Immature natural killer cell (primary cell): ENCODE data around the gene HPSE2. TPM values are rescaled to one million over a fixed set of nuclear protein-coding genes. Genes with fewer than 3 reads are reported as not detected.

Experiments
- DNase-seq, 3 donors: peaks; one replicate each; pipeline ENCODE4 v3.0.0; 2022; ENCODE audit warnings: mixed read lengths in 1 of 3
- H3K27ac Mint-ChIP-seq, 6 donors: one replicate each; pipeline ENCODE4 v1.8.0; 2020; ENCODE audit warnings: mixed read lengths in 6 of 6, mild to moderate bottlenecking in 5 of 6, inconsistent platforms in 4 of 6, moderate library complexity in 3 of 6
- H3K27me3 Mint-ChIP-seq, 3 donors: one replicate each; pipeline ENCODE4 v1.8.0; 2020 to 2021; ENCODE audit warnings: low read depth in 3 of 3, mild to moderate bottlenecking in 3 of 3, mixed read lengths in 3 of 3, moderate library complexity in 3 of 3, inconsistent platforms in 1 of 3
- H3K36me3 Mint-ChIP-seq, 3 donors: one replicate each; pipeline ENCODE4 v1.8.0; 2020; ENCODE audit warnings: mixed read lengths in 3 of 3, inconsistent platforms in 2 of 3, mild to moderate bottlenecking in 2 of 3
- H3K4me1 Mint-ChIP-seq, 2 donors: one replicate each; pipeline ENCODE4 v1.8.0; 2020; ENCODE audit warnings: inconsistent platforms in 2 of 2, mild to moderate bottlenecking in 2 of 2, mixed read lengths in 2 of 2, moderate library complexity in 1 of 2
- H3K4me3 Mint-ChIP-seq, 5 donors: one replicate each; pipeline ENCODE4 v1.8.0; 2020; ENCODE audit warnings: mild to moderate bottlenecking in 5 of 5, mixed read lengths in 5 of 5, inconsistent platforms in 3 of 5, moderate library complexity in 3 of 5
- H3K9me3 Mint-ChIP-seq, 6 donors: one replicate each; pipeline ENCODE4 v1.8.0; 2020; ENCODE audit warnings: mild to moderate bottlenecking in 6 of 6, mixed read lengths in 6 of 6, inconsistent platforms in 4 of 6, moderate library complexity in 3 of 6
- polyA plus RNA-seq, 3 donors: library from polyadenylated mRNA; unstranded; fragments of 300-500 nt; fragmentation: Illumina TruSeq; gene quantifications; one replicate each; pipeline ENCODE4 v1.2.3, GENCODE V29; 2021

HPSE2 gene
- polyA plus RNA-seq, 3 donors from 2014 or later = not detected

DNA sequence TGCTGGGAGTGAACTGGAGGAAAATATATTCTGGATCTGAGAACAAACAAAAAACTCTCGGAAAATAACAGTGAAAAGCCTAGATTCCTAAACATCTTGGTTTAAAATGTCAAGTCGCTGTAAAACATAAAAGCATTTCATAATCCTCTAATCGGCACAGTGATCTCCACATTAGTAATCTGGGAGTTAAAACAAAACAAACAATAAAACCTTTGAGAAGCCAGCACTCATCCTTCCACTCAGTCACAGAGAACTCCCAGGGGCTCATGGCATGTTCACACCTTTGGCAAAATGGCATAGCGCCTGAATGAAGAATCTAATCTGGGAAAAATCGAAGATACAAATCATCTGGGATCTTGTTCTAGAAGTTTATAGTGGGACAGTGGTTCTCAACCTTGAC is 764.8 kb downstream of the HPSE2 start:
- Mint-ChIP-seq H3K27me3 (peaks cover 0 to 6% (median 2%) of the 10 kb centered on the region in 3 donors), H3K4me3 (no peak overlapping the region), H3K27ac (no peak overlapping the region), H3K4me1 (peaks cover 7 to 13% of the 10 kb centered on the region in 2 donors), H3K36me3 (no peaks in the 10 kb centered on the region), H3K9me3 (no peaks in the 10 kb centered on the region)
- DNase-seq = no peak

DNA sequence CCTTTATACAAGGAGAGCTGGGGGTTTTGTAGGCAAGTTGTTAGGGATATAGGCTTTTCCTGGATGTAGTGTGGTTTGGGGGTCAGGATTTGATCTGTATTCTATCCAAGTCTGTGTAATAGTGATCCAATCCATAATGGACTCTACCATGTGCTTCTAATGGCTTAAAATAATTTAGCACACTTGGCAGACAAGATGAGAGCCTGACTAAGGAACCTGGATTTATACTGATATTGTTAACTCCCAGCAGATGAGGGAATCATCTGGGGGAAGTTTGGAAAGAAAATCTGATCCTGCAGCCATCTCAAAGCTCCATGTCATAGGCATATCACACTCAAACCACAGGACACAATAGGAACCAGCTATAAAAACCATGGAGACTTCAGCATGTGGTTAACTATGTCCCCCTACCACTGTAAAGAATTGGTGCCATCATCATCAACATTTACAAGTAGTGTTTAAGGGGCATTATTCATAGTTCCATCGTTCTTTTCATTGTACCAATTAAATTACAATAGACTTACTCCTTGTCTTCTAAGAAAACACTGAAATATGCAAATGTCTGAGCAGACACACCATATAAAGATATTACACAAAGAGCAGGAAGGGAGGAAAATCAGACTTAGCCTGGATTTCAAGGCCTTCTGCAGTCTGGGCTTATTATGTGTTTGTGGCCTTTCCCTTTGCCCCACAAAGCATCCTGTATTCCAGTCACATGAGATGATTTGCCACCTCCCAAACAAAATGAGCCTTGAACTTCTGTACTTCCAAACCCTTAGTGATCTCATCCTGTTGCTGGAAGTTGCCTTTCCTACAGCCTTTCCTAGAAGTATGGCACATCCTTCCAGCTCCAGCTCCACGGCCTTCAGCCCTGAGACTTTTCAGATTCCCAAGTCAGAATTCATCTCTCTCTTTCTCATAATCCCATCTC is 766.4 kb downstream of the HPSE2 start:
- no peak for DNase-seq
- Mint-ChIP-seq H3K27me3 (peaks cover 0 to 6% (median 2%) of the 10 kb centered on the region in 3 donors), H3K27ac (no peak overlapping the region), H3K36me3 (no peaks in the 10 kb centered on the region), H3K4me1 (peaks cover 7 to 13% of the 10 kb centered on the region in 2 donors), H3K9me3 (no peaks in the 10 kb centered on the region), H3K4me3 (peak overlapping the region in 4 of 5 donors; percentile 78 to 99 (median 92))

DNA sequence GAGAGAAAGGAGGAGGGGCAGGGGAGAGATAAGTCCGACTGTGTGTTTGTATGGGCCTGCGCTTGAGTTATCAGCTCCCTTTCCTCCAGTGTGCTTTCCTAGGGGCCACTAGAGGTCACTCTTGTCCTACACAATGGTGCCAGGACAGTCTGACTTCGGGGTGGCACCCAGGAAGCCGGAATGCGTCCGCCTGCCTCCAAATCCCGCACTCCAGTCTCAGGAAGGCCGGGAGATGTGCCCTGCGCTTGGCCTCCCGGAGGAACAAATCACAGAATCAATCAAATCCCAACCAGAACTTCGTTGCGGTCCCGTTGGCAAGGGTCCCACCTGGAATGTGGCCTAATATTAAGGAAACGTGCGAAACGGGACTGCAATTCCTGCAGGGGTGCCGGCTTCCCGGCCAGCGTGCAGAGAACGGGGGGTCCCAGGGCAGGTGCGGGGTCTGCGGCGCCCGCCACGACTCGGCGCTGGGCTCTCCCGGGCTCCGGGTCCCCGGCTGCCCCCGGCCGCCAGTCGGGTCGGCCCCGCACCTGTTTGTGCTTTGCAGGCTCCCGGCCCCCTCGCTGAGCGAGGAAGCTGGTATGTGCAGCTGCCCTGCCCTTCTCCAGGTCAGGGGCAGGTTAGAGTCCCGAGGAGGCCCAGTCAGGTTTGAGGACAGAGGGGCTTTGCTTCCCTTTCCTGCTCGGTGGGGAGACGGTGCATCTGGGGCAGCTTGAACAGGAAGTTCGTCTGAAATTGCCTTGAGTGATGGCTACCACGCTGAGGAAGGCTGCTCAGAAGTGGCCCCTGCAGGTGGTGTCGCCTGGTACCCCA is 767.9 kb downstream of the HPSE2 start:
- H3K4me1 Mint-ChIP-seq = peaks cover 7 to 13% of the 10 kb centered on the region in 2 donors
- H3K27me3 Mint-ChIP-seq = peaks cover 0 to 6% (median 4%) of the 10 kb centered on the region in 3 donors
- DNase-seq = peak; percentile 57 to 75 (median 69)
- H3K4me3 Mint-ChIP-seq = peak overlapping the region; percentile 96 to 99 (median 99)
- no peaks in the 10 kb centered on the region for H3K9me3 Mint-ChIP-seq
- H3K27ac Mint-ChIP-seq = peak overlapping the region; percentile 71 to 93 (median 88)
- H3K36me3 Mint-ChIP-seq = no peaks in the 10 kb centered on the region

DNA sequence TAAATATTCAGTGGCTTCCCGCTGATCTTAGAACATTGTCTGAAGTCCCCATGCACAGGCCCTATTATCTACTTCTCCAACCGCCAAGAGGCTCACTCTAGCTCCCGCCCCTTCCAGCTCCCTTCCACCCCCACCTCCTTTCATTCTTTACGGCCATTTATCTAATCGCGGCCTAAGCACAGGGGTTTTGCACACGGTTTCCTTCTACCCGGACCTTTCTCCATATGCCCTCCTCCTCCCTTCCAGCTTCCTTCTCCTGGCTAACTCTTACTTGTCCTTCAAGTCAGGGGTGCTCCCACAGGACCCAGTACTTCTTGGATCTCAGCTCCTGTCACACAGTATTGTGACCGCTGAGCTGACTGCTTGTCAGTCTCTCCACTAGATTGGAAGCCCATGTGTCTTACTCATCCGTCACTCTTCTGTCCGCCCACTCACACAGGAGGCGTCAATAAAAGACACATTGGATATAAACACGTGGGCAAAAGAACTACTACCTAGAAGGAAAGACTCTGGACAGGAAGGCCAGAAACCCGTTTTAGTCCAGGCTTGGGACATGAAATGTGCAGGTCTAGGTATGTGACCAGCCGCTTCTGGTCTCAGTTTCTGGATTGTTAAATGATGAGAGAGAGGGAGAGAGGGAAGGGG is 768.7 kb downstream of the HPSE2 start:
- Mint-ChIP-seq H3K9me3 (no peaks in the 10 kb centered on the region), H3K27ac (peak overlapping the region in 1 of 6 donors; percentile 76), H3K36me3 (no peaks in the 10 kb centered on the region), H3K4me1 (peaks cover 7 to 13% of the 10 kb centered on the region in 2 donors), H3K27me3 (peaks cover 0 to 6% (median 4%) of the 10 kb centered on the region in 3 donors), H3K4me3 (peak overlapping the region; percentile 38 to 99 (median 97))
- DNase-seq = no peak

DNA sequence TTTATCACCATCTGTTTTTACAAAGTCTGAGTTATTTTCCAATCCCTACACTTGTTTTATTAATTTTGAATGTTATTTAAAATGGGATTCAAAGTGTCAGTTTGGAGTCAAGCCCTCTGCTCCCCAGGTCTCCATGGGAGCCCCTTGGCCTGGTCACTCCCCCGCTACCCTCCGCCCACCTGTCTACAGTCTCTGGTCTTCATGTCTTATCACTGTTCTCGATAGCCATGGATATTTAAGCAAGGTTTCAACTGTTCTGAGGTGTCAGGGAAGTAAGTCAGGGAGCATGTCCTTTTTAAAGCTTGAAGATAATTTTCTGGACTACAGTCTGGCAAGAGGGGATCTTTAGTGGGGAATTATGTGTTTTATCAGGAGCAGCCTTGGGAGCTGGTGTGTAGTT is 769.8 kb downstream of the HPSE2 start:
- H3K36me3 Mint-ChIP-seq = no peaks in the 10 kb centered on the region
- no peak overlapping the region for H3K27ac Mint-ChIP-seq
- H3K4me1 Mint-ChIP-seq = peaks cover 7 to 13% of the 10 kb centered on the region in 2 donors
- H3K9me3 Mint-ChIP-seq = no peaks in the 10 kb centered on the region
- H3K27me3 Mint-ChIP-seq = peaks cover 2 to 6% (median 4%) of the 10 kb centered on the region in 3 donors
- no peak for DNase-seq
- no peak overlapping the region for H3K4me3 Mint-ChIP-seq

DNA sequence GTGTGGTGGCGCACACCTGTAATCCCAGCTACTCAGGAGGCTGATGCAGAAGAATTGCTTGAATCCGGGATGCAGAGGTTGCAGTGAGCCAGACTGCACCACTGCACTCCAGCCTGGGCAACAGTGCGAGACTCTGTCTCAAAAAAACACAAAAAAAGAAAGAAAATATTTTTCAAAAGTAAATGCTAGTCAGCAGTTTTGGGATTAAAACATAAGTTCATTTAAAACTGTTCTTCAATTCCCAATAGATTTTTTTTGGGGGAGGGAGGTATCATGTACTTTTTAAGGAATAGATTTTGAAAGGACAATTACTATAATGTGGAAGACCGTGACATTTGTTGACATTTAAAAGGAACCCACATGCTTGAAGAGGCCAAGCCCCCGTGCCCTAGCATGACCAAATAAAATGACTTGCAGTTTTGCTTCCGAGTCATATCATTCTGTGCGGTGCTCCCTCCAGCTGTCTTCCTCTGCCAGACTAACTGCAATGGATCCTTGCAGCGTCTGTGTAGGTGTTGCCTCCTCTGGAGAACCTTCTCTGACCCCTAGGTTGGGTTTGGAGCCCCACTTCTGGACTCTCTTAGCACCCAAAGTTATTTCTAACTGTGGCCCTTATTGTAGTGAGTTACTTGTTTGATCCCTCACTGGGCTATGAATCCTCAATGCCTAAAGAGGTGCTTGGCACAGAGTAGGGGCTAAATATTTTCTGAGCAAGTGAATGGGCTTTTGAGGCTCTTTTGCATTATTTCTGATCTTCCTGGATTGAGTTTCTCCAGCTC is 771.5 kb downstream of the HPSE2 start:
- Mint-ChIP-seq H3K4me1 (peaks cover 7 to 13% of the 10 kb centered on the region in 2 donors), H3K27me3 (peaks cover 2 to 6% (median 4%) of the 10 kb centered on the region in 3 donors), H3K4me3 (no peak overlapping the region), H3K9me3 (no peaks in the 10 kb centered on the region), H3K36me3 (no peaks in the 10 kb centered on the region), H3K27ac (no peak overlapping the region)
- DNase-seq = no peak

DNA sequence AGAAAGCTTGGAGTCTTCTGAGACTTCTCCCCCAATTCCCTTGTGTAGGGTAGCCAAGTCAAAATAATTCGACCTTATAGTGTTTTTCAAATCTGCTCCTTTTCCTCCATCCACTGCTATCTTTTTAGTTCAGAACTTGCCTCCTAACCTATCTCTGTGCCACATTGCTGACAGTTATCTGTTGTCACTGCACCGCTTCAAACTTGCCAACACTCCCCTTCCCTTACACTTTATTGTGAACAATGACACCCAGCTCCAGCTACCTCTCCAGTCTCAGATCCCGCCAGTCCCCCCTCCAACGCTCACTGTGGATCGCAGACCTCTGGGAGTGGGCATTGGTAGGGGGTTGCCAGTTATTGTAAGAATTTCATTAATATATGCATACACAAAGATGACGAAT is 772.6 kb downstream of the HPSE2 start:
- Mint-ChIP-seq H3K4me3 (no peak overlapping the region), H3K27ac (no peak overlapping the region), H3K4me1 (peaks cover 2 to 6% of the 10 kb centered on the region in 2 donors), H3K36me3 (no peaks in the 10 kb centered on the region), H3K9me3 (no peaks in the 10 kb centered on the region), H3K27me3 (peaks cover 2 to 9% (median 2%) of the 10 kb centered on the region in 3 donors)
- DNase-seq = no peak

DNA sequence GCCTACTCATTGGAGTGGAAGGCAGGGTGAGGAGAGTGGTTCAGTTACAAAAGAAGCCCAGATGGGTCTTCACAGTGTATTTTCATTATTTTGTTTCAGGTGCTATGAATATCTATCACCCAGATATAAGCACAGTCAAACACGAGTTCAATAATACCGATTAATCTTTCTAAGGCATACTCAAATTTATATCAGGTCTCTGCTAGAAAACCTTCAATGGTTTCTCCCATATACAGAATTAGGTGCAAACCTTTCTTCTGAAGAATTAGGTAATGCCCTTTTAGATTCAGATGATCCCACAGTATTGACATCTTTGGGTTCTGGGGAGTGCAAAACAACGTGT is 774.2 kb downstream of the HPSE2 start:
- Mint-ChIP-seq H3K27ac (no peak overlapping the region), H3K27me3 (peaks cover 0 to 13% (median 2%) of the 10 kb centered on the region in 3 donors), H3K9me3 (no peaks in the 10 kb centered on the region), H3K4me1 (no peaks in the 10 kb centered on the region), H3K4me3 (no peak overlapping the region), H3K36me3 (no peaks in the 10 kb centered on the region)
- DNase-seq = no peak

DNA sequence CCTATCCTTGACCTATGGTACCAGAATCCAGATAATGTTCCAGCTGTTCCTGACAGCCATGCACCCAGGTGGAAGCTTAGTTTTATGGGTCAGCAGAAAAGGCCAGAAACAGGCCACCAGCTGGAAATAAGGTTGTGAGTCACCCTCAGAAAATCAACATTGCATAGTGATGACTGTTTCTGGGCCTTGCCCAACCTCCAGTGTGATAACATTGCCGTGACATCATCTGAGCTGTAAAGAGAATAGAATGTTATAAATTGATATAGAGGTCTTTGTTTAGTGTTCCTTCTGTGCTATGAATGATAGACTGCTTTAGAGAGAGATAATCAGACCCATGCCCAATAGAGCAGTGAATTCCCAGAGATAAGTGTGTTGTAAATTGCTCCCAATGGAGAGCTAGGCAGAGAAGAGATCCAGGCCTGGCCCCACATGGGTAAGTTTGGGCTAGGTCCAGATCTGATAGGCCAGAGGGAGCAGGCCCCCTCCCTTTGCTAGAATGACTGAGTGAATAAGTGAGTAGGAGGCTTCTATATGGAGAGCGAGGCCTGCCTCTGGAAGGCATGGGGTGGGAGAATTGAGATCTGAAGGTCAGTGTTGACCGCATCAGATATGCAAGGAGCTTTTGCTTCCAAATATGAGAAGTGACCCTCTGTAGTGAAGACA is 774.7 kb downstream of the HPSE2 start:
- Mint-ChIP-seq H3K27me3 (peaks cover 0 to 13% (median 2%) of the 10 kb centered on the region in 3 donors), H3K9me3 (no peaks in the 10 kb centered on the region), H3K27ac (no peak overlapping the region), H3K4me1 (no peaks in the 10 kb centered on the region), H3K36me3 (no peaks in the 10 kb centered on the region), H3K4me3 (no peak overlapping the region)
- DNase-seq = no peak

DNA sequence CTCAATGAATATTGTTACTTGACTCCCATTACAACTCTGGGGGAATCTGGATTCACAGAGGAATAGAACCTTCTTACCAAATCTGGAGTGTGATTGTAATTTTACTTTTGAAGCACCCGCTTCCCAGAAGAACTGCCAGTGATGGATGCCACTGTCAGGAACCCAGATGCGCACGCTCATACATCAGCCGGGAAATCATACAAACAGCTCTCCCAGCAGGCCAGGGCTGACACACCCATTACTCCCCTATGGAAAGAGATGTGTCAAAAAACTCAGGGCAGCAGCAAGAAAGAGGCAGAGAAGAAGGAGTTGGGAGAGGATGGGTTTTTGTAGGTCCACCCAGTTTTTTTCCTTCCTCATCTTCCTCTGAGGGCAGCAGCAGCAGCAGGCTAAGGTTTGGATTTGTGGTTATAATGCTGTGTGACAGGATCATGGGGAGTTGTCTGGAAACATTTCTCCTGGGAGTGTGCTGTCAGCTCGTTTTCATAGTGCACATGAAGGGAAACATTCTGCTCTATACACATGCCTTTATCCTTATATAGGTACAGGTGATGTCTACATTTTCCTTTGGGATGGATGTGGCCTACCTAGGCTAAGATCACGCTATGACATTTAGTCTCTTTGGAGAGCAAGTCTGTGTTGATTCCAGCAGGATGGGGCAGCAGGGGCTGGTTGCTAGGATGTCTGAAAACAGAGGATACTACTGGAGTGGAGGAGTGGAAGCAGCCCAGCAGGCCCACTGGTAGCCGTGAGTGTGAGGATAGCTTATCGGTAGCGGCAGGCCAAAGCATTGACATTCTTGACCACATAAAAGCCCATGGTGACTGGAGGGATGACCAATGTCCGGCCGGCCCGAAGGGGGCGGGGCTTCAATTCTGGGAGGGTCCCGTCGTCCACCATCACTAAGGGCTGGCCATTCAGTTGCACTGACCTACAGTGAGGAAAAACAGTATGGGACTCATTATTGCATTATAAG is 776.6 kb downstream of the HPSE2 start:
- no peak overlapping the region for H3K4me3 Mint-ChIP-seq
- H3K27me3 Mint-ChIP-seq = peaks cover 2 to 13% (median 2%) of the 10 kb centered on the region in 3 donors
- no peaks in the 10 kb centered on the region for H3K4me1 Mint-ChIP-seq
- no peaks in the 10 kb centered on the region for H3K9me3 Mint-ChIP-seq
- no peak for DNase-seq
- H3K36me3 Mint-ChIP-seq = no peaks in the 10 kb centered on the region
- no peak overlapping the region for H3K27ac Mint-ChIP-seq

DNA sequence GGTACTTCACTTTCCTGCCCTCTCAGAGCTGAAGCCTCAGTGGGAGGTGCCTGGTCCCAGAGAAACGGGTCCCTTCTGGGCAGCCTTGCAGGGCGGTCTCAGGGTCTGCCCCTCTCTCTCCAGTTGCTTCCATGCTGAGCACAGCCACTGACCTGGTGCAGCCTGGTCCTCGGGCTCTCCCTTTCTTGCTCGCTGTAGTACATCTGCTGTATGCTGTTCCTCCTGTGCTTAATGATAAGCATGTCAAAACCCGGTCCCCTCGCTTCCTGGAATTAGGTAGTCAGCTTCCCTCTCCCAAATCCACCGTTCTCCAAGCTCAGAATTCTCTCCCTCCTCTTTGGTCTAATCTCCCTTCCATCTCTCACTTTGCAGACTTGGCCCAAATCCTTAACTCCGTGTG is 777.9 kb downstream of the HPSE2 start:
- H3K36me3 Mint-ChIP-seq = no peaks in the 10 kb centered on the region
- peaks cover 2 to 11% (median 3%) of the 10 kb centered on the region in 3 donors for H3K27me3 Mint-ChIP-seq
- no peaks in the 10 kb centered on the region for H3K4me1 Mint-ChIP-seq
- no peak overlapping the region for H3K27ac Mint-ChIP-seq
- no peak for DNase-seq
- no peak overlapping the region for H3K4me3 Mint-ChIP-seq
- no peaks in the 10 kb centered on the region for H3K9me3 Mint-ChIP-seq
